HG03378 (cell line): Measurements from ENCODE around the gene ABCC9.
"Not testable (repeated sequence)": the region's sequence is repeated elsewhere in the genome, so short reads cannot be mapped to it uniquely, and the experiment has no call there.

Source experiments
- ATAC-seq: cut with Tn5 transposase; IDR thresholded peaks from one replicate; pipeline ENCODE4 v1.9.1; 2021; ENCODE audit warnings: mild to moderate bottlenecking, moderate library complexity; ENCODE audit not compliant: unreplicated experiment

ABCC9 gene

DNA sequence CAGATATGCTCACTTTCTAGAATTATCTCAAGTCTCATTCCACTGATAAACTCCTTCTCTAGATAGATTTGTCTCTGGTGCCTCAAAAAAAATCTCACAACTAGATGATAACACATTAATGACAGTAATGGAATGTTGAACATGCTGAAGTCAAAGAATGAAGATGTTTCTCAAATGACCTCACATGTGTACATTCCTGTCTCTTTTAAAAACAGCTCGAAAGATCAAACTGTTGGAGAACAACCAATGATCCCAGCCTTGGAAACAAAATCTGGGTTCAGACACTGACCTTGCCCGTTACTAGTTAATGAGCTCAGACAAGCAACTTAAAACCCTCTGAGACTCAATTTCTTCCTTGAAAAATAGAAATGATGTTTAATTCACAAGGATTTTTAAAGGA is 122.0 kb downstream of the ABCC9 start:
- ATAC-seq = no peak

DNA sequence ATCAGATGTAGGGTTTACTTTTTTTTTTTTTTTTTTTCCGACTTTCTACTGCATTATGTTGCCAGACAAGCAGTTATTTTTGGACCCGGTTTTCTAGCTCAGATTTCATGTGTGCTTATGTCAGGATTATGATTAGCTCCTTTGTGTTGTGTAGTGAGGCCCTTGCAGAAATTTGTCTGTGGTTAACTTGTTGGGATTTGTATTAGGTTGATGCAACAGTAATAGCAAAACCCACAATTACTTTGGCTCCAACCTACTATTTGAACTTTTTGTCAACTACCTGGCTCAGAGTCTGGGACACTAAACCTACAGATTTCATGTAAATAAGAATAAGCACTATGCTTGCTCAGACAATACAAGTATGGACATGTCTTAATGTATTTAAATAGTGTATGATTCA is 122.6 kb downstream of the ABCC9 start:
- ATAC-seq = no peak

DNA sequence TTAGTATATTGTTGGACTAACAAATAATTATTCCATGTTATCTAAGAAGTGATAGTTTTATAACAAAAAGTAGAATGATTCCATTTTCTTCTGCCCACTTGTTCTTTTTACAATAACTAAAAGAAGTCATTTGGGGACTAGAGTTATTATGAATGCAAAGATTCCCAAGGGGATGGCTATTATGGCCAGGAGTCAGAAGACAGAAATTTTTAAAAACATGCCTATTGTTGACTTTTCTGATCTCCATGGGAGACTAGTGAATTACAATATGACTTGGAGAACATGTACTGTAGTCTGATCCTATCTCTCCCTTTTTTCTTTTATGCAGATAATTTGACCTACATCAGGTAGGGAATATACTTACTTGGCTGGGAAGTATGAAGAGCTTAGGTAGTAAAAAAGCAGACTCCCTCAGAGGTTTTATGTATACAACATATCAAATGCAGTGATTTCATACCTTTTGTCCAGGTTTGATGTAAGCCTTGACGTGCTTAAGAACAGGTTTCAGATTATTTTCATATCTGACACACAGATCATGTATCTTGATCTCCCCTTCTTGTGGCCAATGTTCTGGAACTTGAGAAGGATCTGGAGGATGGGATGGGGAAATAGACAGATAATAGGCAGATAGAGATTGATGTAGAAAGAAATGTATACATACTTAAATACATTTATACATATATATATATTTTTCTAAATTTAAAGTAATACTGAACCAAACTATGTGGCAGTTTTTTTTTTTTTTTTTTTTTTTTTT is 125.7 kb downstream of the ABCC9 start:
- ATAC-seq = no peak

DNA sequence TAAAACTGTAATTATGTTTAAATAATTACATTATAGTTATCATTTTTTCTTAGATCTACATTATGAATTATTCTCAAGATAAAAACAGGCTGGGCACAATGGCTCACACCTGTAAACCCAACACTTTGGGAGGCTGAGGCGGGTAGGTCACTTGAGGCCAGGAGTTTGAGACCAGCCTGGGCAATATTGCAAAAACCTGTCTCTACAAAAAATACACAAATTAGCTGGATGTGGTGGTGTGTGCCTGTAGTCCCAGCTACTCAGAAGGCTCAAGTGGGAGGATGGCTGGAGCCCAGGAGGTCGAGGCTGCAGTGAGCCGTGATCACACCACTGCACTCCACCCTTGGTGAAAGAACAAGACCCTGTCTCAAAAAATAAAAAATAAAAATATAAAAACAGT is 126.4 kb downstream of the ABCC9 start:
- ATAC-seq = no peak

DNA sequence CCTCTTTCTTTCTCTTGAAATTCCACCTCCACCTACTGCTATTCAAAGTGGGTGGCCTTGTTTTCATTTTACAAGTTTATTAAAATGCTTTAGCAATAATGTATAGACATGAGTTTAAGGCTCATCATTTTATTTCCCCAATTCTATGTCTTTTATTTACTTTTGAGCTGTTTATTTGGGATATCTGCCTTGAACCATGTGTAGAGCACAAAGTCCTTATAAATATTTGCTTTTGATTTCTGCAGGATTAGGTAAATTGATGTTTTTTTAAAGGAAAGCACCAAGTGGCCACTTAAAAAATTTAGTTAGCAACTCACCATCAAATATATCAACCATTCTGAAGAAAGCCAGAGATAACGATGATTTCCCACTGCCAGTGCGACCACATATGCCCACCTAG is 126.9 kb downstream of the ABCC9 start:
- ATAC-seq = no peak

DNA sequence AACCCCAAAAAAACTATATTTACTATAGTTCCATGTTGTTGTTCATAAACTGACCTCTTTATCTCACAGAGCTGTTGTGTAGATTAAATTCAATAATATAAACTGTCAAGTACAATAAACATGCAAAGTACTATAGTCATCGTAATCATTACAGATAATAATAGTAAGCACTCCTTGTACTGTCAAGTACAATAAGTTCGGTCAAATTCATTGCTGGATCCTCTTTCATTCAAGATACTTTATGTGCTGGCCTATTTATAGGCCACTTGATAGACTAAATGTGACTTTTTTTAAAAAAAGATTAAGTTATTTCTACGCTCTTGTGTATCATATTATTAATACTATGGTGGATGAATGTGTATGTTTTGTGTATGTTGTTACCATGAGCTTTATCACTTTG is 127.5 kb downstream of the ABCC9 start:
- ATAC-seq = no peak

DNA sequence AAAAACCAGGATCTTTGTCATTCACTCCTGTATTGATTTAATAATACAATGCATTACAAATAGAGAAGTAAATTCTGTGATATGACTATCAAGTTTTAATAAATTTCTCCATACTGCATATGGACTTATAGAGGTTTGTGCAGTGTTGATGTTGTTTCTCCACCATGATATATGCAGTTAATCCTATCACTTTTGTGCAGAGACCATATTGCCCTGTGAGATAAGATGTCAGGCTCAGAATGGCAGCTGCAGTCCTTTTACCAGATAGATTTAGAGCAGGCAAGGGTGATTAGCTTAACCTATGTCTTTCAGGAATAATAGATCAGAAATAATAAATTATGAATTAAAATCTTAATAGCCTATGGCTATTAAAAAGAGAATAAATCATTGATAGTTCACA is 128.1 kb downstream of the ABCC9 start:
- ATAC-seq = no peak

DNA sequence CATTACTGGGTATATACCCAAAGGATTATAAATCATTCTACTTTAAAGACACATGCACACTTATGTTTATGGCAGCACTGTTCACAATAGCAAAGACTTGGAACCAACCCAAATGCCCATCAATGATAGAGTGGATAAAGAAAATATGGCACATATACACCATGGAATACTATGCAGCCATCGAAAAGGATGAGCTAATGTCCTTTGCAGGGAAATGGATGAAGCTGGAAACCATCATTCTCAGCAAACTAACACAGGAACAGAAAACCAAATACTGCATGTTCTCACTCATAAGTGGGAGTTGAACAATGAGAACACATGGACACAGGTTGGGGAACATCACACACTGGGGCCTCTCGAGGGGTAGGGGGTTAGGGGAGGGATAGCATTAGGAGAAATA is 128.9 kb downstream of the ABCC9 start:
- ATAC-seq = not testable (repeated sequence)

DNA sequence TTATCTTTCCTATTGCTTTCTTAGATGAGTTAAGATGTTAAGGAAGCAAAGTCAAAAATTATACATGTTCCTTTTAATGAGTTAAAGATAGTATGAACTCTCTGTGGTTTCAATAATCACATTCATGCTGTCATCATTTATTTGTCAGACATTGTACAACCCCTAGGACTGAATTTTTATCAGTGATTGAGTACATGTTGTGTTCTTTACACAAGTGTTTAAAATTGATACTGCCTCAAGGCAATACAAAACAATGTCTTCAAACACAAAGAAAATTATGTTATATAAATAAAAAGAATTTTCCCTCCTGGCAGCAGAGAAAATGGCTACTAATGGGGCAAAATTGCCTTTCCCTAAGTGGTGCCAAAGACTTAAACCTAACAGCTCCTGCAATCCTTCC is 132.1 kb downstream of the ABCC9 start:
- no peak for ATAC-seq

DNA sequence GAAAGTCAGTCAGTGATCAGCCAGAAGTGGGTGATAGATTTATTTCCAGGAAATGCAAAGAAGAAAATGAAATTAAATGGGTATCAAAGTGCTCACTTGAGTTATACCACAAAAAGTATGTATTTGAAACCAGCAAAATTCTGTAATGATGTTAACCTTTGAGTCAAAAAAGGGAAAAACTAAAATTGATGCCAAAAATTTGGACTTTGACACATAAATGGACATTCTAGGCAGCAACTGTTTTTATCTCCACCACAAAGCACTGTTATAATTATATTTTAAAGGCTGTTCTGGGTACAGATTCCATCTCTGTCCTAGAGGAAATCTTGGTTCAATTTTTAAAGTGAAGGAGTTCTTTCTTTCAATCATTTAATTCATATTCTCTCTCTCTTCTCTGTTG is 135.0 kb downstream of the ABCC9 start:
- ATAC-seq = no peak

DNA sequence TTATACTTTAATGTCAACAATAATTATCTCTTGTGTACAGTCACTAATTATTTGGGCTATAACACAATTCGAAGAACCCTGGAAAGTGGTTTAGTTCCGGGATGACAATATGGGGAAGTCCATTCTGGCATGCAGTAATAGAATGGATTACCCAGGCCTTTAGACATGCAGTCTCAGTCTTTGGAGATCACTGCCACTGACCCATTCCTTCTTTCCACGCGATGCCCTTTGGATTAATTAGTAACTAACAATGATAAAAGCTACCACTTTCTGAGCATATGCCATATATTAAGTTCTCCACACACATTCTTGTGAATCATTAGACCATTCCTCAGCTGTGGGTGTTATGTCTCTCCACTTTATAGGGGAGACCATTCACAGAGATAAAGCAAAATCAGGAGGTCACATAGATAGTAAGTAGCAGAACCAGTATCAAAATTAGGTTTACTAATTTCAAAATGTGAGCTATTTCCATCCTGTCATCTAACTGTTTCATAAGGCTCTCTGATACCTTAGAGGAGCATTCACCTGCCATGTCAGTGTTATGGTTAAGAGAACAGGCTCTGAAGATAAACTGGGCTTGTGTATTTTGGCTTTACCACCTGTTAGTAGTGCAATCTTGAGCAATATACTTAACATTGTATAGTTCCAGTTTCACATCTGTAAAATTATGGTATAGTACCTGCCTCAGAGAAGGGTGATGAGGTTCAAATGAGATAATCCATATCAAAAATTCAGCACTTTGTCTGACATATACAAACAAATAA is 139.5 kb downstream of the ABCC9 start:
- ATAC-seq = no peak

DNA sequence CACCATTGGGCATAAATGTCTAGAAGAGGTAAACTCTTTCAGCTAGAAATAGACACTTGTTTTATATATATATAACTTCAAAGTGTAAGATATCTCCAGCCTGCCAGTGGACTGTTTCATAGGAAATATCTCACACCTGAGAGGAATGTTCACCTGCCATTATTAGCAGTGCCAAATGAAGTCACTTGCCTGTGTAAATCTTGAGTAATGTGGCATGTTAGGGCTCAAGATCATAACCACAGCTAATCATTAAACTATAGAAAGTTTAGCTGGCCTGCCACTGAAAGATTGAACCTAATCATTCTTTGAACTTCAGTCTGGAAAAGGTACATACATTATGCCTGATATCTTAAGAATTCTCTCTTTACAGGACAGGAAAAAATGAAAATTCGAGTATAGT is 141.2 kb downstream of the ABCC9 start:
- ATAC-seq = no peak

DNA sequence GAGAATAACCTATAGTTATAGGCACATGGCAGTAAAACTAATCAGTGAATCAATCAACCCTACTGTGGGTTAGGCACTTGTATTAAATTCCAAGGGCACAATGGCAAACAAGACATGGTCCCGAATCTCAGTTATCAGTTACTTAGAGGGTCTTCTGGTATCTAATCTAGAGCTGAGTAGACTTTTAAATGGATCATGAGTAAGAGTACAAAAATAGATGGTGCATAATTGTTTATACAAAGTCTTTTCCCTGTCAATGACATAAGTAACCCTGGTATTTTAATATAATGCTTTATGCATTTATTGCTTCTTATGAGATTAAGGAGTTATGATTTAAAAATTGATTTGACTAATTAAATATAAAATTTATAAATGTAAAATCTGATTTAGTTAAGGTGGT is 143.7 kb downstream of the ABCC9 start:
- ATAC-seq = no peak

DNA sequence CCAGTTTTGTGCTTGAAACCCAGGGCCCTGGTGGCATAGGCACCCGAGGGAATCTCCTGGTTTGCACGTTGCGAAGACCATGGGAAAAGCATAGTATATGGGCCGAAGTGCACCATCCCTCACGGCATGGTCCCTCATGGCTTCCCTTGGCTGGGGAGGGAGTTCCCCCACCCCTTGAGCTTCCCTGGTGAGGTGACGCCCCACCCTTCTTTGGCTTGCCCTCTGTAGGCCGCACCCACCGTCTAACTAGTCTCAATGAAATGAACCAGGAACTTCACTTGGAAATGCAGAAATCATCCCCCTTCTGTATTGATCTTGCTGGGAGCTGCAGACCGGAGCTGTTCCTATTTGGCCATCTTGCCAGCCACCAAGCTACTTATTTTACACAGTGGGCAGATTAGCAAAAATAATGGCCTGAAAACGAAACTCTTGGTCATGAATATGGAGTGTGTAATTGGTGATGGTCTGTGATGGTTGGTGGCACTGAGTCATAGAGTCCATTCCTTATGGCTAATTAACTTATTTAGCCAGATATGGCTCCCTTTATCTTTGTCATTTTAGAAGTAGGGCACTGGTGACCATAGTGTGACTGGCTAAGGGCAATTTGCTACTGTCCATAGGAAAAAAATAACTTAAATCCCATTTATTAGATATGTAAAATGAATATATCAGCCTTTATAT is 145.4 kb downstream of the ABCC9 start:
- ATAC-seq = no peak

DNA sequence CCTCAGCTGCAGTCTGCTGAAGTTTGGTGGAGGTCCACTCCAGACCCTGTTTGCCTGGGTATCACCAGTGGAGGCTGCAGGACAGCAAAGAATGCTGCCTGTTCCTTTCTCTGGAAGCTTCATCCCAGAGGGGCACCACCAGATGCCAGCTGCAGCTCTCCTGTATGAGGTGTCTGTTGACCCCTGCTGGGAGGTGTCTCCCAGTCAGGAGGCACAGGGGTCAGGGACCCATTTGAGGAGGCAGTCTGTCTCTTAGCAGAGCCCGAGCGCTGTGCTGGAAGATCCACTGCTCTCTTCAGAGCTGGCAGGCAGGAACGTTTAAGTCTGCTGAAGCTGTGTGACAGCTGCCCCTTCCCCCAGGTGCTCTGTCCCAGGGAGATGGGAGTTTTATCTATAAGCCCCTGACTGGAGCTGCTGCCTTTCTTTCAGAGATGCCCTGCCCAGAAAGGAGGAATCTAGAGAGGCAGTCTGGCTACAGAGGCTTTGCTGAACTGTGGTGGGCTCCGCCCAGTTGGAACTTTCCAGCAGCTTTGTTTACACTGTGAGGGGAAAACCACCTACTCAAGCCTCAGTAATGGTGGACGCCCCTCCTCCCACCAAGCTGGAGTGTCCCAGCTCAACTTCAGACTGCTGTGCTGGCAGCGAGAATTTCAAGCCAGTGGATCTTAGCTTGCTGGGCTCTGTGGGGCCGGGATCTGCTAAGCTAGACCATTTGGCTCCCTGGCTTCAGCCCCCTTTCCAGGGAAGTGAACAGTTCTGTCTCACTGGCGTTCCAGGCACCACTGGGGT is 146.2 kb downstream of the ABCC9 start:
- ATAC-seq = not testable (repeated sequence)

DNA sequence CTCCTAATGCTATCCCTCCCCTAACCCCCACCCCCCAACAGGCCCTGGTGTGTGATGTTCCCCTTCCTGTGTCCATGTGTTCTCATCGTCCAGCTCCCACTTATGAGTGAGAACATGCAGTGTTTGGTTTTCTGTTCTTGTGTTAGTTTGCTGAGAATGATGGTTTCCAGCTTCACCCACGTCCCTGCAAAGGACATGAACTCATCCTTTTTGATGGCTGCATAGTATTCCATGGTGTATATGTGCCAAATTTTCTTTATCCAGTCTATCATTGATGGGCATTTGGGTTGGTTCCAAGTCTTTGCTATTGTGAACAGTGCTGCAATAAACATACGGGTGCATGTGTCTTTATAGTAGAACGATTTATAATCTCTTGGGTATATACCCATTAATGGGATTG is 151.5 kb downstream of the ABCC9 start:
- not testable (repeated sequence) for ATAC-seq

DNA sequence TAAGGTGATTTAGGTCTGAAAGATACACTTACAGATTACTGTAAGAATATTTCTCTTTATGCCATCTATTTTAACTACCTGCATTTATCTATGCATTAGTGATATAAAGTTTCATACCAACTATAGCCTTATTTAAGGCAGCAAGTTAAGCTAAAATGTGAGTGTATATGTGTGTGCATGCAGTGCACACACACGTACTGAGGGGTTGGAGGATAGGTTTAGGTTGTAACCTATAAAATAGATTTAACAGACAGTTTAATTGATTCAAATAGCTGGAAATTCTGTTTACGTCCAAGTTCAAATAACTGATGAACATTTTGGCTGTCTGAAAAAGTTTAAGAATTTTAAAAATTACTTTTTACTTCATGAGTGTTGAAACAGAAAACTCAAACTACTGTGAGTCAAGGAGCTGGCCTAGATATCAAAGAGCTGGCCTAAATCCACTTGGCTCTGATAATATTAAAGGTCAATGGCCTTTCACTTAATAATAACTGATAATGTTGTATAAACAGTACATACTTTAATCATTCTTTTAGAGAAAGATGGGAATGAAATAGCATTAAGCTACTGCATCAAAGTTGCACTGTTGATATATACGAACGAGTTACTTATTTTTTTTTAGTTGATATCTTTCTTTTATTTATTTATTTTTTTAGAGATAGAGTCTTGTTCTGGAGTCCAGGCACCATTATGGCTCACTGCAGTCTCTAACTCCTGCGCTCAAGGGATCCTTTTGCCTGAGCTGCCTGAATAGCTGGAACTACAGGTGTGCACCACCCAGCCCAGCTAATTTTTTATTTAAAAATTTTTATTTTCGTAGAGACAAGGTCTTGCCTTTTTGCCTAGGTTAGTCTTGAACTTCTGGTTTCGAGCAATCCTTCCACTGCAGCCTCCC is 152.9 kb downstream of the ABCC9 start:
- no peak for ATAC-seq

DNA sequence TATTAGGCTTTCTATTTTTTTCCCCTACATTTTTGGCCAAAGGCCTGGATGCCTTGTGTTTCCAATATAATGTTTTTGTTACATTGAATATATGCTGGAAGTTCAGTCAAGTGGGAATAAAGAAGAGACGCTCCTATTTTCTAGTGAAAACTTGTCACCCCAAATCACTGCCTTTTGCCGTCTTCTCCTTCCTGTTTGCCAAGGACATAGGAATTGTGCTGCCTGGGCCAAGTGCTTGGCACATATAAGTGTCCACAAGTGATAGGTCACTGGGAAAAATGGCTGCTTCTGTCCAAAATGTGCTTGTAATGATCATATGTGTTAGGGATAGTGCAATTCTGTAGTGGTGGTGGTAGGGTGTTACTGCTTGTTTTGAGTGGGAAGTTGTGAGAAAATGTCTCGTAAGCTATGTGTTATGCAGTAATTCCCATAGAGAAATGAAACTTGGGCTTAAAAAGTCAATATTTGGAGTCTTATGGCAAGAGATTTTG is 155.1 kb downstream of the ABCC9 start:
- no peak for ATAC-seq

DNA sequence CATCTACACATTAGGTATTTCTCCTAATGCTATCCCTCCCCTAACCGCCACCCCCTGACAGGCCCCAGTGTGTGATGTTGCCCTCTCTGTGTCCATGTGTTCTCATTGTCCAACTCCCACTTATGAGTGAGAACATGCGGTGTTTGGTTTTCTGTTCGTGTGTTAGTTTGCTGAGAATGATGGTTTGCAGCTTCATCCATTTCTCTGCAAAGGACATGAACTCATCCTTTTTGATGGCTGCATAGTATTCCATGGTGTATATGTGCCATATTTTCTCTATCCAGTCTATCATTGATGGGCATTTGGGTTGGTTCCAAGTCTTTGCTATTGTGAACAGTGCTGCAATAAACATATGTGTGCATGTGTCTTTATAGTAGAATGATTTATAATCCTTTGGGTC is 158.5 kb downstream of the ABCC9 start:
- not testable (repeated sequence) for ATAC-seq

DNA sequence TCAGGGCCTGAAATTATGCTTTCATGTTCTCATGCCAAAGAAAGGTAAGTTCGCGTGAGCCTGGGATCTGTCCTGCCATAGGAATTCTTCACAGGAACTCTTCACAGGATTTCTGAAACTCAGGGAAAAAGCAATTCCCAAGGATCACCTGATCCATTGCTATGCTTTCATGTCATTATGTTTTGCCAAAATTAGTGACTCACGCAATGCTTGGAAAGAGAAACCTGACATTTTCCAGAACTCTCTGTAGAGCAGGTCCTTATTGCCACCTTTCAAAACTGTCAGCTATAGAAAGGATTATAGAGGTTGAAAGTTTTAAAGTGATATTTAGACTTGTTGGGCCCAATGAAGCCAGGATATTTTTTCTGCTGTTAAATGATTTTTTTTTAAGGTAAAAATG is 160.4 kb downstream of the ABCC9 start:
- ATAC-seq = no peak
